HepG2 (cell line): ENCODE results near the gene SMARCD1.

ENCODE experiments used
- CTCF ChIP-seq: sonication (generic); formaldehyde crosslinking; IDR thresholded peaks from 2 replicates; pipeline ENCODE4 v1.5.0; 2020; ENCODE audit warnings: mild to moderate bottlenecking, missing genetic modification reagents, moderate library complexity
- EZH2 ChIP-seq: conservative IDR thresholded peaks from 2 replicates; pipeline ENCODE4 v1.6.1; 2012; ENCODE audit warnings: mild to moderate bottlenecking, low read depth, low read length, moderate library complexity

- TF ChIP-seq CTCF (CRISPR knock-in tag) (no peak), EZH2 (no peak)
Measured at GRCh38 chr12:50081096-50081808, 3.9 kb upstream of the SMARCD1 start.
